Chondrocyte (in vitro differentiated cells): ENCODE results near the gene PDZK1. TPM values are rescaled to one million over a fixed set of nuclear protein-coding genes. Genes with fewer than 3 reads are reported as not detected.
"Not testable (repeated sequence)": the region's sequence is repeated elsewhere in the genome, so short reads cannot be mapped to it uniquely, and the experiment has no call there.

Source experiments
- DNase-seq: peaks from one replicate; pipeline ENCODE4 v3.0.0; 2021; ENCODE audit warnings: mixed read lengths, low spot score
- H3K27ac Mint-ChIP-seq: one replicate; pipeline ENCODE4 v1.8.0; 2021; ENCODE audit warnings: mild to moderate bottlenecking, moderate library complexity, mixed read lengths; ENCODE audit not compliant: unreplicated experiment
- H3K27me3 Mint-ChIP-seq: 2 replicates; pipeline ENCODE4 v1.8.0; 2021; ENCODE audit warnings: low read depth, mixed read lengths
- H3K36me3 Mint-ChIP-seq: 2 replicates; pipeline ENCODE4 v1.8.0; 2021; ENCODE audit warnings: low read depth, mixed read lengths
- H3K4me1 Mint-ChIP-seq: 2 replicates; pipeline ENCODE4 v1.8.0; 2021; ENCODE audit warnings: low read depth, mild to moderate bottlenecking, mixed read lengths
- H3K4me3 Mint-ChIP-seq: one replicate; pipeline ENCODE4 v1.8.0; 2021; ENCODE audit warnings: mild to moderate bottlenecking, moderate library complexity, mixed read lengths; ENCODE audit not compliant: unreplicated experiment
- H3K9me3 Mint-ChIP-seq: 2 replicates; pipeline ENCODE4 v1.8.0; 2021; ENCODE audit warnings: low read depth, mixed read lengths
- CTCF ChIP-seq: fragments of 200-600 bp; sonication (generic); IDR thresholded peaks from 2 replicates; pipeline ENCODE4 v1.5.0; 2021; ENCODE audit warnings: antibody characterized with exemption, mild to moderate bottlenecking, moderate library complexity
- total RNA-seq: library from RNA; stranded (reverse); gene quantifications from 3 replicates; pipeline ENCODE4 v1.2.1, GENCODE V29; 2021

Gene PDZK1
- total RNA-seq, 1 donor from 2014 or later: 0.50 TPM

GRCh38 chr1:145690587-145691558 lies 16.3 kb downstream of the PDZK1 start:
- H3K9me3 Mint-ChIP-seq: no peaks in the 10 kb centered on the region
- no peaks in the 10 kb centered on the region for H3K27me3 Mint-ChIP-seq
- TF ChIP-seq CTCF: no peak
- H3K36me3 Mint-ChIP-seq: peaks cover 3% of the 10 kb centered on the region
- H3K4me1 Mint-ChIP-seq: peaks cover 20% of the 10 kb centered on the region
- peak overlapping the region; percentile 1 for H3K27ac Mint-ChIP-seq
- no peak for DNase-seq
- no peak overlapping the region for H3K4me3 Mint-ChIP-seq

- Mint-ChIP-seq H3K27me3 (no peaks in the 10 kb centered on the region), H3K4me1 (peaks cover 20% of the 10 kb centered on the region), H3K27ac (no peak overlapping the region), H3K36me3 (peaks cover 3% of the 10 kb centered on the region), H3K9me3 (no peaks in the 10 kb centered on the region), H3K4me3 (no peak overlapping the region)
- no peak for DNase-seq
- no peak for TF ChIP-seq CTCF
Observed at GRCh38 chr1:145689922-145690321, 17.2 kb downstream of the PDZK1 start.

DNA sequence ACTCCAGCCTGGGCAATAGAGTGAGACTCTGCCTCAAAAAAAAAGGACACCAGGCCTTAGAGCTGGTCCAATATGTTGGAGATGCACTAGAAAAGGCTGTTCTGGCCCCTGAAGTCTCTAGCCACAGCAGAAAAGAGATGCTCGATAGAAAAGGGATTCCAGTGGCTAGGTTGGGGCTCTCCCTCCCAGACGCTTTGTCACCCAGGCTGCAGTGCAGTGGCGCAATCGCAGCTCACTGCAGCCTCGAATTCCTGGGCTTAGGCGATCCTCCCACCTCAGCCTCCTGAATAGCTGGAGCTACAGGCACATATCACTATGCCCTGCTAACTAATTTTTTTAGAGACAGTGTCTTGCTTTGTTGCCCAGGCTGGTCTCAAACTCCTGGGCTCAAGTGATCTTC lies 18.2 kb downstream of the PDZK1 start:
- no peak overlapping the region for H3K27ac Mint-ChIP-seq

DNA sequence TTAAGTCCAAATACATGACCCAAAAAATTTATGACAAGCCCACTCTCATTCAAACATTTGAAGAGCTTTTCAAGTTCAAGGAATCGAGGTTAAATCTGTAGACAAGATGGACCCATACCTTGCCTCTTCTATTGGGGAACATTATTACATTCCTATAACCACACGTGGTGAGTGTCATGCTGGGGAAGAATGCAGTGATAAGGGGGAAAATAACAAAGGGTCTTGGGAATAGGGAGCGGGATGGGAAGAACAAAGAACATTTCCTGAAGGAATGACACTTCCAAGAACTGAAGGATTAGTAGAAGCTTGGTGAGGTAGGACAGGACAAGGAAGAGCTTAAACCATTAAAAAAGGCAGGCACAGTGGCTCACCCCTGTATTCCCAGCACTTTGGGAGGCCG lies 18.8 kb downstream of the PDZK1 start:
- Mint-ChIP-seq H3K27me3 (no peaks in the 10 kb centered on the region), H3K36me3 (peaks cover 3% of the 10 kb centered on the region), H3K4me3 (no peak overlapping the region), H3K27ac (no peak overlapping the region), H3K9me3 (no peaks in the 10 kb centered on the region), H3K4me1 (peaks cover 20% of the 10 kb centered on the region)
- DNase-seq: no peak
- no peak for TF ChIP-seq CTCF

More for the DNA sequence above, 18.2 kb downstream of the PDZK1 start:
- Mint-ChIP-seq H3K4me3 (no peak overlapping the region), H3K36me3 (peaks cover 3% of the 10 kb centered on the region), H3K4me1 (peaks cover 20% of the 10 kb centered on the region), H3K9me3 (no peaks in the 10 kb centered on the region), H3K27me3 (no peaks in the 10 kb centered on the region)
- no peak for DNase-seq
- no peak for TF ChIP-seq CTCF

DNA sequence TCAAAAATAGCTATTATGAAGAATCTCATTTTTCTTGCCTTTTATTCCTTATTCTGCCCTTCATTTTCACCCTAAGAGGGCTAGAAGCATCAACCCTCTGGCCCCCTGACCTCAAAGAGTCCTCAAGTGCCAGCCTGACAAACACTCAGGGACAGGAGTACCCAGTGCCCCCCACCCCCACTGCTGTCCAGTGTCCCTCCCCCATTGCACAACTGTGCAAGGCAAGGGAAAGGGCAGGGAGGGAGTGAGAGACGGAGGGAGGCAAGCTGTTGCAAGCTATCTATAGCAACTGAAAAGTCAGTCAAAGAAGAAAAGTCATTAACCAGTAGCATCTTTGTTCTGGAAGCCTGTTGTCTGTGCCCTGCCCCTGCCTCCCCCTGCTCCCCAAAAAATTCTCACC lies 21.1 kb downstream of the PDZK1 start:
- DNase-seq, H3K9me3 Mint-ChIP-seq, H3K27ac Mint-ChIP-seq, H3K4me3 Mint-ChIP-seq, H3K27me3 Mint-ChIP-seq, H3K36me3 Mint-ChIP-seq: not testable (repeated sequence)
- H3K4me1 Mint-ChIP-seq: peaks cover 10% of the 10 kb centered on the region

DNA sequence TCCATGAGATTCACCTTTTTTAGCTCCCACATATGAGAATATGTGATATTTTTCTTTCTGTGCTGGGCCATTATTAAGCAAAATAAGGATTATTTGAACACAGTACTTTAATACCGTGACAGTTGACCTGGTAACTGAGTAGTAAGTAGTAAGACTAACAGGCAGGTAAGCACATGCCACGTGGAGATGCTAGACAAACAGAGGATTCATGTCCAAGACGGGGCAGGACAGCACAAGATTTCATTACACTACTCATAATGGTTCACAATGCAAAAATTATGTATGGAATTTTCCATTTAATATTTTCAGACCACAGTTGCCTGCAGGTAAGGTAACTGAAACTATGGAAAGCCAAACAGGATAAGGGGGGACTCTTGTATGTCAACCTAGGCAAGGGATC lies 22.3 kb downstream of the PDZK1 start:
- H3K27ac Mint-ChIP-seq, H3K4me3 Mint-ChIP-seq, H3K4me1 Mint-ChIP-seq, H3K36me3 Mint-ChIP-seq, DNase-seq, H3K9me3 Mint-ChIP-seq, H3K27me3 Mint-ChIP-seq: not testable (repeated sequence)

GRCh38 chr1:145673217-145673616 lies 34.0 kb downstream of the PDZK1 start:
- H3K4me1 Mint-ChIP-seq, H3K9me3 Mint-ChIP-seq, H3K4me3 Mint-ChIP-seq: not testable (repeated sequence)

GRCh38 chr1:145670995-145671745 lies 36.0 kb downstream of the PDZK1 start:
- not testable (repeated sequence) for DNase-seq, H3K36me3 Mint-ChIP-seq, H3K4me1 Mint-ChIP-seq, H3K27ac Mint-ChIP-seq, H3K4me3 Mint-ChIP-seq, H3K27me3 Mint-ChIP-seq, H3K9me3 Mint-ChIP-seq

More at GRCh38 chr1:145673217-145673616, 34.0 kb downstream of the PDZK1 start:
- H3K27ac Mint-ChIP-seq, DNase-seq, H3K27me3 Mint-ChIP-seq, H3K36me3 Mint-ChIP-seq: not testable (repeated sequence)

DNA sequence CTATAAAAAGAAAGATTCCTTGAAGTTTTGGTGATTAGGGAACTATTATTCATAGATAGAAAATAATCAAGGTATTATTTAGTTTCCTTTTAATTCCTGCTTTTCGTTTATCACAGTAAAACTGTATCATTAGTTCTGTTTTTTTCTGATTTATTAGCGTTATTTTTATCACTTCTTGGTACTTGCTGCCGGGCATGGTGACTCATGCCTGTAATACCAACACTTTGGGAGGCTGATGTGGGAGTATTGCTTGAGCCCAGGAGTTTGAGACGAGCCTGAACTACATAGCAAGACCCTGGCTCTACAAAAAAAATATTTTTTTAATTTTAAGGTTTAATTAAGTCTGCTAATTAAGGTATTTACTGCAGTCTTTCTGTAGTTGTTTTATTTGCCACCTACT lies 42.2 kb downstream of the PDZK1 start:
- H3K4me3 Mint-ChIP-seq, H3K9me3 Mint-ChIP-seq, H3K36me3 Mint-ChIP-seq, H3K4me1 Mint-ChIP-seq, H3K27ac Mint-ChIP-seq, DNase-seq, H3K27me3 Mint-ChIP-seq: not testable (repeated sequence)
